Nephron progenitor cell (in vitro differentiated cells): Measurements from ENCODE around the gene C1D.

Experiments used
- DNase-seq: peaks from one replicate; pipeline ENCODE4 v3.0.0; 2021
- H3K27ac Mint-ChIP-seq: 2 replicates; pipeline ENCODE4 v1.8.0; 2021; ENCODE audit warnings: mild to moderate bottlenecking, moderate library complexity, mixed read lengths
- H3K27me3 Mint-ChIP-seq: 2 replicates; pipeline ENCODE4 v1.8.0; 2021; ENCODE audit warnings: mild to moderate bottlenecking, low read depth, mixed read lengths; ENCODE audit not compliant: poor library complexity
- H3K36me3 Mint-ChIP-seq: 2 replicates; pipeline ENCODE4 v1.8.0; 2021; ENCODE audit warnings: low read depth, mixed read lengths
- H3K4me1 Mint-ChIP-seq: 2 replicates; pipeline ENCODE4 v1.8.0; 2021; ENCODE audit warnings: mixed read lengths
- H3K4me3 Mint-ChIP-seq: 2 replicates; pipeline ENCODE4 v1.8.0; 2021; ENCODE audit warnings: mild to moderate bottlenecking, moderate library complexity, mixed read lengths
- H3K9me3 Mint-ChIP-seq: 2 replicates; pipeline ENCODE4 v1.8.0; 2021; ENCODE audit warnings: mild to moderate bottlenecking, moderate library complexity, mixed read lengths
- CTCF ChIP-seq: fragments of 200-600 bp; sonication (generic); IDR thresholded peaks from 2 replicates; pipeline ENCODE4 v1.5.0; 2021; ENCODE audit warnings: antibody characterized with exemption

The C1D gene

GRCh38 chr2:68043695-68044094 lies 19.1 kb downstream of the C1D start:
- peak overlapping the region; percentile 26 for H3K27ac Mint-ChIP-seq
- TF ChIP-seq CTCF: no peak
- no peaks in the 10 kb centered on the region for H3K27me3 Mint-ChIP-seq
- H3K4me3 Mint-ChIP-seq: no peak overlapping the region
- no peak for DNase-seq
- peaks cover 22% of the 10 kb centered on the region for H3K36me3 Mint-ChIP-seq
- H3K9me3 Mint-ChIP-seq: no peaks in the 10 kb centered on the region
- no peaks in the 10 kb centered on the region for H3K4me1 Mint-ChIP-seq

GRCh38 chr2:68043032-68043431 lies 19.8 kb downstream of the C1D start:
- Mint-ChIP-seq H3K9me3 (no peaks in the 10 kb centered on the region), H3K36me3 (peaks cover 22% of the 10 kb centered on the region), H3K4me3 (no peak overlapping the region), H3K4me1 (no peaks in the 10 kb centered on the region), H3K27ac (no peak overlapping the region), H3K27me3 (no peaks in the 10 kb centered on the region)
- TF ChIP-seq CTCF: no peak
- DNase-seq: no peak

- Mint-ChIP-seq H3K4me3 (no peak overlapping the region), H3K9me3 (no peaks in the 10 kb centered on the region), H3K27ac (peak overlapping the region; percentile 11), H3K36me3 (peaks cover 22% of the 10 kb centered on the region), H3K4me1 (no peaks in the 10 kb centered on the region), H3K27me3 (no peaks in the 10 kb centered on the region)
- TF ChIP-seq CTCF: no peak
- DNase-seq: no peak
These were observed 21.0 kb downstream of the C1D start for GRCh38 chr2:68041704-68042245.

- Mint-ChIP-seq H3K27me3 (no peaks in the 10 kb centered on the region), H3K4me3 (no peak overlapping the region), H3K27ac (no peak overlapping the region), H3K36me3 (peaks cover 14% of the 10 kb centered on the region), H3K9me3 (no peaks in the 10 kb centered on the region), H3K4me1 (no peaks in the 10 kb centered on the region)
- DNase-seq: no peak
- TF ChIP-seq CTCF: no peak
These were observed 22.7 kb downstream of the C1D start for GRCh38 chr2:68040078-68040477.

GRCh38 chr2:68039317-68039716 lies 23.5 kb downstream of the C1D start:
- DNase-seq: no peak
- no peak for TF ChIP-seq CTCF
- Mint-ChIP-seq H3K36me3 (peaks cover 6% of the 10 kb centered on the region), H3K4me3 (no peak overlapping the region), H3K27ac (no peak overlapping the region), H3K9me3 (no peaks in the 10 kb centered on the region), H3K27me3 (no peaks in the 10 kb centered on the region), H3K4me1 (no peaks in the 10 kb centered on the region)

GRCh38 chr2:68032702-68033101 lies 30.1 kb downstream of the C1D start:
- Mint-ChIP-seq H3K27ac (no peak overlapping the region), H3K9me3 (no peaks in the 10 kb centered on the region)

More at GRCh38 chr2:68032702-68033101, 30.1 kb downstream of the C1D start:
- no peak for DNase-seq
- Mint-ChIP-seq H3K4me1 (peaks cover 24% of the 10 kb centered on the region), H3K27me3 (no peaks in the 10 kb centered on the region), H3K36me3 (no peaks in the 10 kb centered on the region), H3K4me3 (no peak overlapping the region)
- no peak for TF ChIP-seq CTCF
